HG03571 (cell line): Measurements from ENCODE around the gene GCN1.

Experiments used
- ATAC-seq: cut with Tn5 transposase; IDR thresholded peaks from one replicate; pipeline ENCODE4 v1.9.1; 2021; ENCODE audit not compliant: unreplicated experiment

GCN1 gene

DNA sequence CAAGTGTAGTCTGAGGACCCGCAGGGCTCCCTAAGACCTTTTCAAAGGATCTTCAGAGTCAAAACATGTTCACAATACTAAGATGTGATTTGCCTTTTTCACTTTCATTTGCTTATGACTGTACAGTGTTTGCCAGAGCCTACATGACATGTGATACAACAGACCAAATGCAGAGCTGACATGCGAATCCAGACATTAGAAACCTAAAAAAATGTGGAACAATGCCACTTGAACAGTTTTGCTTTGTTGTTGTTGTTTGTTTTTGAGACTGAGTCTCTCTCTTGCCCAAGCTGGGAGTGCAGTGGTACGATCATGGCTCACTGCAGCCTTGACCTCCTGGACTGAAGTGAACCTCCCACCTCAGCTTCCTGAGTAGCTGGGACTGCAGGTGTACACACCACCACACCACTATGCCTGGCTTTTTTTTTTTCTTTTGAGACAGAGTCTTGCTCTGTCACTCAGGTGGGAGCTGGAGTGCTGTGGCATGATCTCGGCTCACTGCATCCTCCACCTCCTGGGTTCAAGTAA, 72.7 kb downstream of the GCN1 start:
- ATAC-seq: peak; percentile 28

DNA sequence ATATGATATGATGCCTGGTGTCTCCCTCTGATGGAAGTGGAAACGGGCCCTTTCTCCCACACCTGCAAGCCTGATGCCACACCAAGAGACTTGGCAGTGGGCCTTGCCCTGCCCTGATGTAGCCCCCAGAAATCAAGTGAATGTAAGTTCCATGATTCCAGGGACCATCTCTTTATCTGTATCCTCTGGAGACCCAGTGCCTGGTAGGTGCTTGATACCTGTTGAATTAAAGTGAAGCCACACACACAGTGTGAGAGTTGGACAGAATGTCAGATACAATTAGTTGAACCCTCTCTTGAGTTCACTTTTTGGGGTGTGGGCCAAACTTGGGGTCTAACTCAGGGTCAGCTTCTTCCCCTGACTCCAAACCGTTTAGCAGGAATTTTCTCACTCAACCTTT, 73.2 kb downstream of the GCN1 start:
- ATAC-seq: no peak

- ATAC-seq: no peak
These were observed 75.1 kb downstream of the GCN1 start for GRCh38 chr12:120119271-120119973.

DNA sequence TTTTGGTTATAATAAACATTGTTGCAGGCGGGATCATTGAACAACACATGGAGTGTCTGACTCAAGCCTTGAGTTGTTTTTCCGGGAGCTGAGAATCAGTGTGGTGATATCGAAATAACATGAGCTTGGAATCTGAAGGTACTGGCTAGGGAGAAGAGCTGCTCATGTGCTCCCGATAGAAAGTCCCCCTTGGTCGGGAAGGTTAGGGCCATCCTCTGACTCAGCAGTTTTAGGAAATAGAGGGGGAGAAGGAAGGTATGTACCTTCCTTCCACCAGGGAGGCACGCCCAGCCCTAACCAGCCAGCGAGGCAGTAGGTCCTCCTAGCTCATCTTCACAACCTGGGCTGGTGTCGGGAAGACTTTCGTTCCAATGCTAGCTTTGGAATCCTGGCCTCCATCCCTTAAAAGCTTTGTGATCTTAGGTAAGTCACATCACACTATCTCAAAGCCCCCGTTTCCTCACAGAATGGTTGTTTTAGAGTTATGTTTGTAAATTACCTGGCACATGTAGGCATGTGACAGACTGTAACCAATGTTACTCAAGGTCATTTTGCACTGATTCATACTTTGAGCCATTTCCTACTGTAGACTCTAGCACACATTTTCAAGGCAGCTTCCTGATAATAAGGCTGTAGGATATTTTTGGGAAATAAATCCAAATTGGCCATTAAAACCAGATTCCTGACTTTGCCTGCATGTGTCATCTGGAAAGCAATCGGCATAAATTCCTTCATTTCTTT, 76.0 kb downstream of the GCN1 start:
- no peak for ATAC-seq

DNA sequence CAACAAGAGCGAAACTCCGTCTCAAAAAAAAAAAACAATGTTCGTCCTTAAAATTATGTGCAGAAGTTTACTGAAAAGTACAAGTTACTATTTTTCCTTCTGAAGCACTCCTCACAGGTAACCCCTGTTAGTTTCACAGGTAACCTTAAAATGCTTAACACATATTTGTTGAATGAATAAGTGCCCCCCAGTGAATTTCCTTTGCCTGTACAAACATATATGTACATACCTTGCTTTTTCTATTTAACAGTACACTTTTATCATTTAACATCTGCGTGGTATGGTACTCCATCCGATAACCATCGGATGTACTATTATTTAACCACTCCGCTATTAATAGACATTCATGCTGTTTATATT, 76.6 kb downstream of the GCN1 start:
- ATAC-seq: no peak

GRCh38 chr12:120116792-120117651, 77.5 kb downstream of the GCN1 start:
- ATAC-seq: peak; percentile 44

DNA sequence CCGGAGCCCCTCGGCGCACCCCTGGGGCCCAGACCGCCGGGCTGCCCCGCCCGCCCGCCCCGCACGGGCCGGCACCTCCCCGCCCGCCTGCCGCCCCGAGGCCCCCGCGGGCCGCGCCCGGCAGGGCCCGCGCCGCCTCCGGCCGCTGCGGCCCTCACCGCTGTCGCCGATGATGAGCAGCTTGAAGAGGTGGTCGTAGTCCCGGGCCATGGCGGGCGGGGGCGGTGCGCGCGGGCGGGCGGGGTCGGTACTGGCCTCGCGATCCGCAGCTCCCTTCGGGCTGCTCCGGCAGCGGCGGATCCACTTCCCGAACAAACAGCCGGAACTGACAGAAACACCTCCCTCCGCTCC, 78.1 kb downstream of the GCN1 start, which contains the start of gene RAB35:
Gene RAB35, minus strand, starts transcription at position 313 of the 351 bp plus-strand sequence. Its CDS starts 103 bp downstream, at position 210.
- ATAC-seq: no peak

GRCh38 chr12:120115692-120116440, 78.6 kb downstream of the GCN1 start:
- ATAC-seq: no peak

GRCh38 chr12:120115066-120115465, 79.4 kb downstream of the GCN1 start:
- ATAC-seq: no peak

GRCh38 chr12:120110550-120111501, 83.7 kb downstream of the GCN1 start:
- ATAC-seq: peak; percentile 74

GRCh38 chr12:120109570-120110267, 84.8 kb downstream of the GCN1 start:
- ATAC-seq: no peak

DNA sequence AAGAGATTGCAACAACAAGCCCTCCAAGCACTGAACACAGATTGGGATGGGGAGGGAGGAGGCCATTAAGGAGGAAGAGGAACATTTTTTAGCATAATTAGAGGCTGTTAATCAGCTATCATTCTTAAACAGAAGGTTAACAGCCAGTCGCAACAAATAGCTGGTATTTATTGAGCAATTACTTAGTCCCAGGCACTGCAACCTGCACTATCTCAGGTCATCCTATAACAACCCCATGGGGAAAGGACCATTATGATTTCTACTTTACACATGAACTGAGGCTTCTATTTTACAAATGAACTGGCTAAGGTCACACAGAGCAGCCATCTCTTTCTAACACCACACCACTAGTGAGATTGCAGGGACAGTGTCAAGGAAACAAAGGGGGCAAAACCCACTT, 88.4 kb downstream of the GCN1 start:
- ATAC-seq: no peak

- no peak for ATAC-seq
These were observed 91.1 kb downstream of the GCN1 start for GRCh38 chr12:120103371-120103770.

DNA sequence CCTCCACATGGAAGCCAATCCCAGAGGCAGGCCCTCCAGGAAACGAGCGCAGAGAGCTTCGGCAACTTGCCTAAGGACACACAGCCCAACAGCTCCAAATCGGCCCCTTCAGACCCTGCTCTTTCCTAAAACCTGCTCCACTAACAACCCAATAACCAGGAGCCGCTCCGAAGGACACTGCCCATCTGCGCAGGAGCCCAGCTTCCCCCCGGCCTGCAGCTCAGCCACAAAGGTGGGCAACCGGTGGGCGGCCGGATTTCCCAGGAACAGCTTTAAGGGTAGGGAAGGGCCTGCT, 91.5 kb downstream of the GCN1 start:
- no peak for ATAC-seq

DNA sequence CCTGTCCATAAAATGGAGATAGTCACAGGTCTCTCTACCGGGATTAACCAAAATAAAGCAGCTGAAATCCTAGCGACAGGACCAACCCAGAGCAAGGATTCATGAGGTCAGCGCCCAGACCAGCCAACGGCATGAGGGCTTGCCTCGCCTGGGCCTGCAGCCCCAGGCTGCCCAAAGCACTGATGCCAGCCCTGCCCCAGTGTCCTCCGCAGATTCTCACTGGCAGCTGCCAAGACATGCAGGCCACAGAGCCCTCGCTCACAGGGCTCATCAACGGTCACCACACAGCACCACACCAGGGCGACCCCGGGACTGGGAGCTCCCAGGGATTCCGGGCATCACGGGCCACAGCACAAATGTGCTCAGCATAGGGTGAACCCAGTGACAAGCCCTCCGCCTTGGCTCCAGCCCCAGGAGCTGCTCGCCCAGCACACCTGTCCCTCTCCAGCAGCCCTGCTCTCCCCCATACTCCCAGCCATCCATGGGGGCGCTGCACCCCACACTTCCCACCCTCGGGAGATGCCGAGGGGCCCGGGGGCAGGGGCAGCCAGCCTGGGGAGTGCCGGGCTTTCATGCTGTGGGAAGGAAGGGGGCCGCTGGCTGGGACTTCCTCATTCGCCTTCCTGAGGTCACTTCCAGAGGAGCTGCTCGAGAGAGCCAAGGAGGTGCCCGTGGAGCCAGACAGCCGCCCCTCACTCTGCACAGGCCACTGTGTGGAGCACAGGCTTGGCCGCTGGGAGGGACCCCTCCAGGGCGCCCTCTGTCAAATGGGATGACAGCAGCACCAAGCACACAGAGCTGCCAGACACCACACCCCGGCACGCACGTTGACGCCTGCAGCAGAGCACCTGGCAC, 92.1 kb downstream of the GCN1 start:
- no peak for ATAC-seq

DNA sequence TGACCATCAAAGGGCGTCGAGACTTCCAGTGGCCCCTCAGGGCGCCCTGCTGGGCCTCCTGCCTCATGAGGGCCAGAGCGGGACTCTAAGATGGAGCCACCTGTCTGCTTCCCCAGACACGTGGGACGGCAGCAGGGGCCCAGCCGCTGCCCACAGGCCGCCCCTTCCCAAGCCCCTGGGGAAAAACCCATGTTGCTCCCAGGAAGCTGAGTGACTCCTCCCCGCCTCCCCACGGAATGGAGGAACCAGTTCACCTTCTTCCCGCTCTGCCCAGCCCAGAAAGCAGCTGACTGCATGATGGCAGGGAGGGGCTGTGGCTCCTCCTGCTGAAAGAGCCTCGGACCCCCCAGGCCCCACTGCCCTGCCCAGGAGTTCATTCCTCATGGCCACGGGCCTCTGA, 92.9 kb downstream of the GCN1 start:
- ATAC-seq: no peak

DNA sequence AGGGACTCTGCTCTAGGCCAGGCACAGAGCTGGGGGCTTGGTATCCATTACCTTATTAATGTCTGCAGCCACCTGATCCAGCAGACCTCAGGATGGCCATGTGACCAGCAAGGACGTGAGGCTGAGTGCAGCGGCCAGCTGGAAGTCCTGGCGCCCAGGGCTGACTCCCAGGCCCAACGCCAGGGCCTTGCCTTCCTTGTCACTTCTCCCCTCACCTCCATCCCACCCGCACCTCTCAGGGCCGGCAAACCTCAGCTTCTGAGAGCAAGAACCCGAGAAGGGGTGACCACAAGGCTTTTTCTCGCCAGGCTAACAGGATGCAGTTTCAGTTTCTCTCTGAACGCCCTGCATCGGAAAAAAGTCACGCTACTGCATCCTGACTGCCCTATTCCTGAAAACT, 93.3 kb downstream of the GCN1 start:
- no peak for ATAC-seq

GRCh38 chr12:120100630-120101029, 93.9 kb downstream of the GCN1 start:
- ATAC-seq: no peak
